SK-N-SH treated with all-trans-retinoic acid at 6 μM for 48 hours (cell line): ENCODE results near the gene C1orf232.

Experiments used
- ARNTL ChIP-seq: fragments of 450-650 bp; formaldehyde crosslinking; IDR thresholded peaks from 2 replicates; pipeline ENCODE4 v1.5.0; 2020; ENCODE audit warnings: low read depth, mild to moderate bottlenecking, moderate library complexity, borderline replicate concordance
- CSDC2 ChIP-seq: fragments of 250-450 bp; sonication (Bioruptor Pico); IDR thresholded peaks from 2 replicates; pipeline ENCODE4 v1.5.0; 2020; ENCODE audit warnings: mild to moderate bottlenecking, moderate library complexity
- PPARA ChIP-seq: fragments of 250-450 bp; sonication (Bioruptor Pico); IDR thresholded peaks from 2 replicates; pipeline ENCODE4 v1.5.0; 2020; ENCODE audit warnings: mild to moderate bottlenecking, borderline replicate concordance
- ZFP3 ChIP-seq: fragments of 250-450 bp; sonication (Bioruptor Pico); IDR thresholded peaks from 2 replicates; pipeline ENCODE4 v1.5.0; 2020; ENCODE audit warnings: mild to moderate bottlenecking, moderate library complexity
- ZFP30 ChIP-seq: fragments of 450-650 bp; formaldehyde crosslinking; IDR thresholded peaks from 2 replicates; pipeline ENCODE4 v1.5.0; 2022; ENCODE audit warnings: mild to moderate bottlenecking, moderate library complexity
- ZNF565 ChIP-seq: fragments of 450-650 bp; formaldehyde crosslinking; conservative IDR thresholded peaks from 2 replicates; pipeline ENCODE4 v1.5.0; 2020; ENCODE audit warnings: low read depth, mild to moderate bottlenecking, moderate library complexity
- ZNF70 ChIP-seq: fragments of 450-650 bp; formaldehyde crosslinking; IDR thresholded peaks from 2 replicates; pipeline ENCODE4 v1.5.0; 2020; ENCODE audit warnings: mild to moderate bottlenecking, moderate library complexity
- TF ChIP-seq, protein P1 (sequence below): fragments of 250-450 bp; sonication (Bioruptor Pico); IDR thresholded peaks from 2 replicates; pipeline ENCODE4 v1.8.0; 2020; ENCODE audit warnings: mild to moderate bottlenecking, moderate library complexity, borderline replicate concordance

DNA sequence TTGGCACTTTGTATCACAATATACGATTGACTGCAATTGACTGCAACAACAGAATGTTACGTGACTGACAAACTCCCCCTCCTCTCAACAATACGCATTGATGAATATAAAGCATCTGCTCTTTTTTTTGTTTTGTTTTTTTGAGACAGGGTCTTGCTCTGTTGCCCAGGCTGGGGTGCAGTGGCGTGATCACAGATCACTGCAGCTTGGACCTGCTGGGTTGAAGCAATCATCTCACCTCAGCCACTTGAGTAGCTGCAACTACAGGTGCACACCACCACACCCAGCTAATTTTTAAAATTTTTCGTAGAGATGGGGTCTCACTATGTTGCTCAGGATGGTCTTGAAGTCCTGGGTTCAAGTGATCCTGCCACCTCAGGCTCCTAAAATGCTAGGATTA lies 44.0 kb upstream of the C1orf232 start:
- TF ChIP-seq, protein P1, sequence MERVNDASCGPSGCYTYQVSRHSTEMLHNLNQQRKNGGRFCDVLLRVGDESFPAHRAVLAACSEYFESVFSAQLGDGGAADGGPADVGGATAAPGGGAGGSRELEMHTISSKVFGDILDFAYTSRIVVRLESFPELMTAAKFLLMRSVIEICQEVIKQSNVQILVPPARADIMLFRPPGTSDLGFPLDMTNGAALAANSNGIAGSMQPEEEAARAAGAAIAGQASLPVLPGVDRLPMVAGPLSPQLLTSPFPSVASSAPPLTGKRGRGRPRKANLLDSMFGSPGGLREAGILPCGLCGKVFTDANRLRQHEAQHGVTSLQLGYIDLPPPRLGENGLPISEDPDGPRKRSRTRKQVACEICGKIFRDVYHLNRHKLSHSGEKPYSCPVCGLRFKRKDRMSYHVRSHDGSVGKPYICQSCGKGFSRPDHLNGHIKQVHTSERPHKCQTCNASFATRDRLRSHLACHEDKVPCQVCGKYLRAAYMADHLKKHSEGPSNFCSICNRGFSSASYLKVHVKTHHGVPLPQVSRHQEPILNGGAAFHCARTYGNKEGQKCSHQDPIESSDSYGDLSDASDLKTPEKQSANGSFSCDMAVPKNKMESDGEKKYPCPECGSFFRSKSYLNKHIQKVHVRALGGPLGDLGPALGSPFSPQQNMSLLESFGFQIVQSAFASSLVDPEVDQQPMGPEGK = no peak
- TF ChIP-seq ZFP30 (CRISPR knock-in tag) = no peak
- no peak for TF ChIP-seq CSDC2 (CRISPR knock-in tag)
- TF ChIP-seq ZFP3 = no peak
- no peak for TF ChIP-seq ARNTL (CRISPR knock-in tag)
- TF ChIP-seq ZNF565 (CRISPR knock-in tag) = no peak
- TF ChIP-seq ZNF70 (CRISPR knock-in tag) = no peak
- no peak for TF ChIP-seq PPARA (CRISPR knock-in tag)
